CD4-positive, alpha-beta T cell treated with Interleukin-15 for 1 hour (primary cell): Measurements from ENCODE around the gene CHPF2.

ENCODE experiments used
- DNase-seq: peaks from one replicate; pipeline ENCODE4 v3.0.0-alpha.2; 2020

Gene CHPF2

DNA sequence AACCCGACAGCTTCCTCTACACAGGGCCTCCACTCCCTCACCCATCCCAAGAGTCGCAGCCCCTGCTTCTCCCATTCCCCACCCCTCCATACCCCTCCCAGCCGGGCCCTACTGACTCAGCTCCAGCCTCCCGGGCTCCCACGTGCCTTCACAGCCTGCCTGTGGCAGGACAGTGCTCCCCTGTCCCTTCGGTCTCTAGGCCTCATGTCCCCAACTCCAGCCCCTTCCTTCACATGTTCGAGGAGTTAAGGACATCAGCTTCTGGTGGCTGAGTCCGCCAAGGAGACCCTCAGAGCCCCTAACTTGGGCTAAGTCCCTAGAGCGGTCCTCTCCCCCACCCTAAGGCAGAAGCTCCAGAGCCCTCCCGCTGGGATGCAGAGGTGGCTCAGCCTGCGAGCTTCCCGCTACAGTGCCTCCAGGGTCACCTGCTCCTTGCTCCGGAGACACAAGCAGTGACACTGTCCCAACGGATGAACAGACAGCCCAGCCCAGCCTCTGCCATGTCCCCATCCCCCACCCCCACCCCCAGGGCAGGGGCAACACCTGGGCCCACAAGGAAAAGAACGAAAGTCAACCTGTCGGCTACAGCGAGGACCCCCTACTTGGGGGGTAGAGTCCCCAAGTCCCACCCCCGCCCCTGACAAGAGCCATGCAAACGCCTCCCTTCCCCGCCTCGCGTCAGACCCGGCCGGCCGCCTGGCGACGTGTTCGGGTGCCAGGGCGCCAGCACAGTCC, 15.5 kb downstream of the CHPF2 start:
- no peak for DNase-seq

DNA sequence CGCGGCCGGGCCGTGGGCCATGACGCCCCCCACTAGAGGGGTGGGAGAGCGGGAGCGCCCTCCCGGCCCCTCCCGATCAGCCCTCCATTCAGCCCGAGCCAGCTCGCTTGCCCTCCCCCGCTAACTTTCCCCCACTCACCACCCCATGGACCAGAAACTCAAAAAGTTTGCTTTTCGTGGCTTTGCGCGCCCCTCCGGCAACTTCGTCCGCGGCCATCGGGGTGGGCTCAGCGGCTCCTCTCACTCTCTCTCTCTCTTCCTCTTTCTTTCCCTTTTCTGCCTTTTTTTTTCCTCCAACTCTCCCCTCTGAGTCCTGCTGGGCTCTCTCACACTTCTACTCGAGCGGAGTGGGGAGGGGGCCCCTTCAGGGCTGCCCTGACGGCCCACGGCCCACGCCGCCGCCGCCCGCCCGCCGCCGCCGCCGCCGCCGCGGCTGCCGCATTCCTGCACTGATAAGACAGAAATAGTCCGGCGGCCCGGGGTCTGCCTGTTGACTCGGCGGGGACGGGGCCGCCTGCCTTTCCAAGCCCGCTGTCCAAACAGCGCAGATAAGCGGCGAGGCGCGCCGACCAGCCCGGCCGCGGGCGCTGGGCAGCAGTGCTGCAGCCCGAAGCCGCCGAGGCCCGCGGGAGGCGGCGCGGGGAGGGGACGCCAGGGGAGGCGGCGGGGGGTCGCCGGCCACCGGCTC, 16.2 kb downstream of the CHPF2 start, which contains the start of gene SMARCD3:
TSS of gene SMARCD3 (minus strand) at position 349 of the 688 bp plus-strand sequence. CDS start at position 217, 132 bp downstream.
- DNase-seq = no peak

DNA sequence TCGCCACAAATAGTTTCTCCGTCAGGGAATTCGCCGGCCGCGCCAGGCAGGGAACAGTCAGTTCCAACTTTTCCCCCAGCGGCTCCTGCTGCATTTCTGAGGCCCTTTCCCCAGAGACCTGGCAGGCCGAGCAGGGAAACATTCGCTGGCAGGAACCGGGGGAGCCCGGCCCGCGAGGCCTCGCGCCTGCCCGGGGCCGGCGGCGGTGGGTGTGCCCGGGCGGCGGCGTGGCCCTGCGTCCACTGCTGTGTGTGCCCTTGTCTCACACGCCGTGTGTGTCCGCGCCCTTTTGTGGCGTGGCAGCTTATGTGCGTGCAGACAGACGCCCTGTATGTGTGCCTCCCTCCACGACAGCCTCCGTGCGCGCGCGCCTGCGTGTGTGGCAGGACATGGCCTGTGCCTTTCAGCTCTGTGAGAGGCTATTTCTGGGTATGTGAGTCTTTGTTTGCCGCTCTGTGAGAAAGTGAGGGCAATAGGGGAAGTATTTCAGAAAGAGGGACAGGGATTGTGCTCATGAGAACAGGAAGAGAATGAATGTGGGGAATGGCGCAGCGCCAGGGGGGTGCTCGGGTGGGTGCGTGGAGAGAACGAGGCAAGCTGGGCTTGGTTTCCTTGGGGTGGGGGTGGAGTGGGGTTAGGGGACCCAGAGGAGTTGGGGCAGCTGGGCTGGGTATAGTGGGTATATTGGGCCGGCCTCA, 16.9 kb downstream of the CHPF2 start:
- no peak for DNase-seq

DNA sequence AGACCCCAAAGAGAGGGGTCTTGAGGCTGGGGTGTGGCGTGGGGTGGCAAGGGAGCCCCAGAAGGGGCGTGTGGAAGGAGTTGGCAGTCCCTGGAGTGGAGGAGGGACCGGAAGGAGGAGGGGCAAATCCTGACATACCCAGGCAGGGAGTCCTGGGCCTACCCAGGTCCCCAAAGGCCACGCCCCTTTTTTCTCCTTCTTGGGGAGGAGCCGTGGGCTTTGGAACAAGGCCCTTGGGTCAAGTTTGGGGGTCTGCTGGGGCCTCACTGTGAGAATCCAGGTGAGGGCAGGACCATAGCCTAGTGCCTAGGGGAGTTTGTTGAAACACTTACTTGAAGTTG, 17.4 kb downstream of the CHPF2 start:
- no peak for DNase-seq

DNA sequence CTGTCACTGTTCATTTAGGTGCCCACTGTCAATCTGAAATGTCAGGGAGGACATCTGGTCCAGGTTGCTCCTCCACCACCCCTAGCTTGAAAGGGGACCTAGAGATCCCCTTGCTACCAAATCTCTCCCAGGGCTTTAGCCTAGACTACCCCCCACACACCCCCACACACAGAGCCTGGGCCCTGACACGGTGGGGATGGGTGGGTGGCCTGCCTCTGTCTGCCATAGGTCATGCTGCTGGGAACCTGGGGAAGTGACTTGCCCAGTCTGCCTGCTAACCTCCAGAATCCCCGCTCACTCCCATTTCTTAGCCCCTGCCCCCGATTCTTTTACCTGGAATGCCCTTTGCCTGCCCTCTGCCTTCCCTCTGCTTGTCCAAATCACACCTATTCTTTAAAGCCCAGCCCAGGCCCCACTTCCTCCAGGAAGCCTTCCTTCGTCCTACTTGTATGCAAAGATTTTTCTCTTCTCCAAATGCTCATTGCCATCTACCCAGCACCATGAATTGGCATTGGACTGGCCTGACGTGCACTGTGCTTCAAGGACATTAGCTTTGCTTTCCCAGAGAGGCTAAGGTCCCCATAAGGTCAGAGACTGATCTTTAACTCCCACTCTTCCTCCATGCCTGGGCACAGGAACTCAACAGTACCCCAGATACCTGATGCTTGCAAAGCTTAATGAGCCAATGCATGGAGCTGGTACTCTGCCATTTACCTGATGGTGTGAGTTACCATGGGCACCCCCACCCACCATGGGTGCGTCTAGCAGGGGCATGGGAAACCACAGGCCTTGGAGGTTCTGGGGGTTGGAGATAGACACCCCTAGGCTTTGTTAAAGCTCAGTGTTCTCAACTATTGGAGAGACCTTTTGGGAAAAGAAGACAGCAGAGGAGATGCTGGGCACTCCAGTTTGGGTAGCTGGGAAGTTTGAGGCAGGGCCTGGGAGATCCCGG, 18.2 kb downstream of the CHPF2 start:
- no peak for DNase-seq

DNA sequence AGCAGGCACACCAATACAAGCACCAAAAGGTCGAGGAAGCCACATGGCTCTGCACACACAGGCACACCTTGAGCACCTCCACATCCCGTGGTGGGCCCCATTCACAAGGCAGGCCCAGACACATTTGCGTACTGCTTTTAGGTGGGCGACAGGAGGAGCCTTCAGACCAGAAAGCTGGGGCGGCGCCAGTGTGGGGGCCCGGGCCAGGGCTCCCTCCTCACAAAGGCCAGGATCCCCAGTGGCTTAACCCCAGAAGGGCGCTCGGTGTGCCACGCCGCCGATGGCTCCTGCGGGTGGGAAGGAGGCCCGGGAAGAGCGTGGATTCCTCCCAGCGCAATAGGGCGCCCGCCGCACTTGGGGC, 19.0 kb downstream of the CHPF2 start:
- DNase-seq = no peak

DNA sequence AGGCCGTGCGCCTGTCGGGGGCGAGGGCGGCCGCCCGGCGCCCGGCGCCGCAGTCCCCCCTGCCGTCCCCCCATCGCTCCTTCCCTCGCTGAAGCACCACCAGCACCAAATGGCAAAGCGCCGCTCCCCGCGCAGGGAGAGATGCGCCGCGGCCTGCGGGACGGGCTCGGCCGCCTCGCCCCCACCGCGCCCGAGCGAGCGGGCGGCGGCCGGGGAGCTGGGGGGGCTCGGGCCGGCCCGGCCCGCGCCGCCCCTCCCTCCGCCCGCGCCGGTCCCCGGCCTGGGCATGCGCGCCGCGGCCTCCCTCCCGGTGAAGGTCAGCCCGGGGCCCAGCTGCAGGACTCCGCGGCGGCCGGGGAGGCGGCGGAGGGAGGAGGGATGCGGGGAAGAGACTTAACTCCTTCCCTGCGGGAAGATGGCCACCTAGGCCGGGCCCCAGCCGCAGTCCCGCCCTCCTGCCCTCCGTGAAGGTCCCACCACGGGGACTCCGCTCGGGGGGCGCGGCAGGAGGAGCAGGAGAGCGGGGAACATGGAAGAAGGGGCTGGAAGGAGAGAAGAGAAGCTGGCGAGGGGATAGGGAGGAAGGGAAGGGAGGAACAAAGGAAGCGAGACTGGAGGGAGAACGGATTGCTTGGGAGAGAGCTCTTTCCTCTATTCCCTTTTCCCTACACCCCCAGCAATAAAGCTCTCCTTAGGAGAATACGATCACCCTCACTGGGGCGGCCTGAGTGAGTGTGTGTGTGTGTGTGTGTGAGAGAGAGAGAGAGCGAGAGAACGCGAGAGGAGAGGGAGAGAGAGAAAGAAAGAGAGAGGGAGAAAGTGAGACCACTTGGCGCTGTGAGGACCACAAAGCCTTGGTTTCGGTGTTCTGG, 19.6 kb downstream of the CHPF2 start:
- DNase-seq = no peak

DNA sequence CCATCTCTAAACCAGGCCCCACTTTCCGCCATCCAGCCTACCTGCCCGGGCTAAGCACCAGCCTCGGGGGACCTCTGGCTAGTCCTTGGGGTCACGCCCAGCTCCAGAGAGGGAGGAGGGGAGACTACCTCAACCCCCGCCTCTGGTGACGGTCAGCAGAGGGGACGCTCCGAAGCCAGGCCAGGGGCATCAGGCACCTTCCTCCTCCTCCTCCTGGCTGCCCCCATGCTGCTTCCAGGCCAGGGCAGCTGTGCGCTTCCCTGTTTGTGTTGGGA, 20.2 kb downstream of the CHPF2 start:
- DNase-seq = no peak

DNA sequence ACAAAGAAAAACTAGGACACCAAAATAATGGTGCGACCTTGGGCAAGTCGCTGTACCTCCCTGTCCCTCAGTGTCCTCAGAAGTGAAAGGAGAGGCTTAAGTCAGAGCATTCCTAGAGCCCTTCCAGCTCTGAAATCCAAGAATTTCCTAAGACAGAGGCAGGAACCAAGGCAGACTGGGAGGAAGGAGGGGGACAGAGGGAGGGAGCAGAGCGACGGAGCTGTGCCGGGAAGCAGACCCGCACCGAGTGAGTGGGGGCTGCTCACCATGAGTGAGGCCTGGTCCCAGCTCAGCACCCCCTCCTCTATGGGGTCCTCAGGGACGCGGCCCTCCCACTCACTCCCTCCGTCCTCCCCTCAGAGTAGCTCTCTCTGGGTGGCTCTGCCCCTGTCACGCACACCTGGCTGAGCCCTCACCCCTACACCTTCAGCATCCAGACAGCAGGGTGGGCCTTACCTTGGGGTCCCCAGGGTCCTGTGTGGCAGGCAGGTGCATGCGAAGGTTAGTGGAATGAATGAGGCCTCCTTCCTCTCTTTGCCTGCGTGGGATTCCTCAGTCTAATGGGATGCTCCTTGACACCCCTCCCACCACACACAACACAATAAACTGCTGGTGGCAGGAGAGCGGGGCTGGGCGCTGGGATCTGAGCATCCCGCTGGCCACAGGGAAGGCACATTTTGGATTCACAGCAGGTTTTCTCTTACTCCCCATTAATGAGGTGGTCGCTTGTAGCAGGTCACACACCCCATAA, 20.9 kb downstream of the CHPF2 start:
- DNase-seq = no peak

DNA sequence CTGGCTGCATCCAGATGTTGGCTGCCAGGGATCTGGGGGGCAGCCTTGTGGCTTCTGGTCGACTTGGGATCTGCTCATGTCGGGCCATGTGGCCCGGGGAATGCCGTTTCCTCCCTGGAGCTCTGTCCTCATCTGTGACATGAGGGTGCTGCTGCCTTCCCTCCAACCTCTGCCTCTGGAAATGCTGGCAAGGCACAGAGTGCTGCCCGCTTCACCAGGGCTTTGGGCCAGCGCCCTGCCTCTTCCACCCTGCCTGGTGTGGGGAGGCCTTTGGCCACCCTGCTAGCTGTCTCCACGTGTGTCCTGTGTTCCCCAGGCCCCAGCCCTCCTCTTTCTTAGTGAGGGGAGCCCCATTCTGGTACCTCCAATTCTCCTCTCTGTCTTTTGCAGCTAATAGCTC, 22.0 kb downstream of the CHPF2 start:
- DNase-seq = no peak

DNA sequence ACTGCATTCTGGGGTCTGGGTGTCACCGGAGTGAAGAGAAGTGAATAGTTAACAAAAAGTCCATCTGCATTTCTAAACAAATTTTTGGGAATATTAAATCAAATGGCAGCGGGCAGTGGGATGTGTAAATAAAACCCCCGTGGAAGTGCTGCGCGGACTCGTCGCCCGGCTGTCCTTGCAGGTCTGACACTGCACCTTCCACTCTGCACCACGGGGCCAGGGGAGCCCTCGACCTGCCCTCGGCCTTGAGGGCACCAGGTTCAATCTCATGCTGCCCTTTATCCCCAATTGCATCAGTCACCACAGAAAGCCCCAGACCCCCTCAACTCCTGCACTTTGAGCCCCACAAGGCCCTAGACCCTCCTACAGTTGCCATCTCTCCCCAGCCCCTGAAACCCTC, 22.6 kb downstream of the CHPF2 start:
- DNase-seq = no peak

DNA sequence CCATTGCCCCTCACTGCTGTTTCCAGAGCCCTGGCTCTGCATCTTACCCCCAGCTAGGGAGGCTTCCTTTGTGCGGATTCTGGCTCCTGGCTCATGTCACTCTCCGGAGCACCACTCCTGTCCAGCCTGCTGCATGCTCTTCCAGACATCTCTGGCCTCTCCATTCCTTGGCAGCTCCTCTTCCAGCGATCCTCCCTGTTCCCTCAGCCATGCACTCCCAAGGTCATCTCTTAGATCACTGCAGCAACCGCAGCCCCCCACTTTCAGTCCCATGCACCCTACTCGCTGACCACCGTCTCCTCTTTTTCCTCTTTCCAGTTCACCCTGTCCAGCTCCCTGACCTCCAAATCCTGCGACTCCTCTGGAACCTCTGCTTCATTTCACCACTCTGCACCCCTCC, 23.1 kb downstream of the CHPF2 start:
- DNase-seq = no peak

DNA sequence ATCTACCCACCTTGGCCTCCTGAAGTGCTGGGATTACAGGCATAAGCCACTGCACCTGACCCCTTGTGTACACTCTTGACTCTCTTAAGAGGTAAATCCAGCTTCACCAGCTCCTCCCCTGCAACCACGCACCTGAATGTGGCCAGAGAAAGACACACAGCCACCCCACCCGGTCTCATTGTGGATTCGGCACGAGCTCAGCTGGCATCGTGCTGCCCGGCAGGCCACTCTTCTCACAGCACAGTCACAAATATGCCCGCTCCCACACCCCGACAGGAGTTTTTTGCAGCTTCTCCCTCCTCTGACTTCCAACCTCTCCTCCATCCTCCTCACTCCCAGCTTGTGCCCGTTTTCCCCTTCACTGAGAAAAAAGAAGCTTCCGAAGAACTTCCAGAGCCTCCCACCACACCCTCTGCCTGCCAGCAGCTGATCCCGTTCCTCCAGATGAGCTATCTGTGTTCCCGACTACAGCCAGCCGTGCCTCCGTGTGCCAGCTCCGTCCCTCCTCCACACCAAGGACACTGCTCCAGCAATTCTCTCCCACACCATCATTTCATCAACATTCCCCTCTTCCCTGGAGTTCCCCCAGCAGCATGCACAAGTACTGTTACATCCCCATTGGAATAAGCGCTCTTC, 24.2 kb downstream of the CHPF2 start:
- no peak for DNase-seq

DNA sequence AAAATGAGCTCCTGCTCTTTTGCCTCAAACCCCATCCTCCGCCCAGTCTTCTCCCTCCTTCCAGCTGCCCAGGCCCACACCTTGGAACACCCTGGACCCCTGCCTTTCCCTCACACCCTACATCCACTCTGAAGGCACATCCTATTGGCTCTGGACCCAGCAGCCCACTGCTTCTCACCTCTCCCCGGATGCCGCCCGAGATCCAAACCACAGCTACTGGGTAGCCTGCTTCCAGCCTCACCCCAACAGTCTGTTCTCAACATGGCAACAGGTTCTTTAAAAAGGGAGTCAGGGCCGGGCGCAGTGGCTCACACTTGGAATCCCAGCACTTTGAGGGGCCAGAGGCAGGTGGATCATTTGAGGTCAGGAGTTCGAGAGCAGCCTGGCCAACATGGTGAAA, 25.7 kb downstream of the CHPF2 start:
- no peak for DNase-seq

DNA sequence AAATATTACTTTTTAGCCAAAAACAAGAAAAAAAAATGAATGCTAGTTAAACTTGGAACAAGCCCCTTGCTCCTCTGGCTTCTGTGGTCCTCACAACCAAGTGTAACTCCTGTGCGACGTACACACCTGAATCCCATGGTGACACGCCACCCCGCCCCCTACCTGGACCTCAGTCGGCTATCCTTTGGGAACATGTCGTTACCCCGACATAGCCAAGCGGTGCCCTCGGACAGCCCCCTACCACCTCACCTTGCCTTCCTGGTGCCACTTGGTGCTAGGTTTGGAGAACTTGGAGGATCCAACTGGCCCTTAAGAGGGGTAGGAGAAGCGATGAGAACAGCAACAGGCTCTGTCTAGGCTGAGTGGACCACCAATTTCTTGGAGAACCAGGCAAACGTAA, 28.2 kb downstream of the CHPF2 start:
- DNase-seq = no peak

DNA sequence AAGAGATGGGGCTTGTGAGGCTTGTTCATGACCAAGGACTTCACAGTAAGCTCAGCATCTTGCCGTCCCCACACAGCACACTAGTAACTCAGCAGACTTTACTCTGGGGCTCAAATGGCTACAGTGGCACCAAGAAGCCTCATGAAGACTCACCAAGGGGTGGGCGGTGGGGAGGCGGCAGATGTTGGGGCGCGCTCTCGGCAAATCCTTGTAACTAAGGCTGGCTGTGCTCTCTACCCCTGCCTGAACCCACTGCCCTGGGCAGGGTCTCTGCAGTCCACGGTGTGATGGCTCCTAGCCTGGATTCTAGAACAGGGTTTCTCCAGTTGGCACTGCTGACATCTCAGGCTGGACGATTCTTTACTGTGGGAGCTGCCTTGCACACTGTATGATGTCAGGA, 28.6 kb downstream of the CHPF2 start:
- DNase-seq = no peak

DNA sequence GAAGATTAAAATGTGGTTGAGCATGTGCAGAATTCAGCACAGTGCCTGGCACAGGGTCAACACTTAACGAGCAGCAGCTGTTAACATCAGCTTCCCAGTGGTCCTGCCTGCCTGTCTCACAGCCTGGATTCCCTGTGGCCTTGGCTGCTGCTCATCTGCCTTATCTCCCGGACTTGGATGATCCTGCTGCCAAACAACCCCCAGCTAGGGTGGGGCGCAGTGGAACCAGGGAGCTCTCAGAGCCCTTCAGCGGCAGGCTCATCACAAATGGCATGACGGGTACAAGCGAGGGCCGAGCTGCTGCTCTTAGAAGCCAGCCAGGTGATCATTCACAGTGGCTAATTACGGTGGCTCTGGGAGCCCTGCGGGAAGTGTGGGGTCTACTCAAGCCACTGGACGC, 29.2 kb downstream of the CHPF2 start:
- no peak for DNase-seq

DNA sequence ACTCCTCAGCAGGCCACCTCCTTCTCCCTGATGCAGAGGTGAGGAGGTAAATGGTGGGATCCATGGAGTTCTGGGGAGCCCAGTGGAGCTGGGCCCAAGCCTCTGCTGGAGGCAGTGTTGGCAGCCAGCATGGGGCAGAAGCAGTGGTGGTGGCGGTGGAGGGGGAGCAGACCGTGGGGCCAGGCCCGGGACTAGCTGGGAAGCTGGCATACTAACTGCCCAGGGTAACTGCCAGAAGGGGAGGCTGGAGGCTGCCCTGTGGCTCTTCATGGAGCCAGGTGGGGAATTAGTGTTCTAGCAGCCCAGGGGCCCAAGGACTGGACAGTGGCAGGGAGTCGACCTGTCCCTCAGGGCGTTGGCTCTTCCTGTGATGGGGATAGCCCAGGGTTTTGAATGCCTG, 32.3 kb downstream of the CHPF2 start:
- no peak for DNase-seq

DNA sequence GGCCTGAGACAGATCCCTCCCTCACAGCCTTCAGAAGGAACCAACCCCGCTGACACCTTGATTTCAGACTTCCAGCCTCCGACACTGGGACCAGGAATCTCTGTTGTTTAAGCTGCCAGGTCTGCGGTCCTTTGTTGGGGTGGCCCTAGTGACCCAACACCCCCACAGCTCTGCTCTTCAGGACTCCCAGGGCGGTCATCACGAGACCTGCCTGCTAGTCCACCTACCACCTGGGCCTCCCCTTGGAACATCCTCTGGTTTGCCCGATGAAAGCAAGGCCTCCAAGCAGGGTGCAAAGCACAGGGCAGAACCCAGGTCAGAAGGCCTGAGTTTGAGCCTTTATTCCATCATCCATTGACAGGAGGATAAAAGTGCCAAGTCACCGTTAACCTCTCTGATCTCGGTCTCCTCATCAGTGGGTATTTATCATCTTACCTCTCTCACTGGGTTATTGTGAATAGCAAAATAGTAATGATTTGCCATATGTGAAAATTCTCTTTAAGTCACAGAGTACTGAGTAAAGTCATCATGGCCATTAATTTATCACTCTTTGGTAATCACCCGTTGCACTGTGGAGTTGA, 33.2 kb downstream of the CHPF2 start:
- DNase-seq = no peak

DNA sequence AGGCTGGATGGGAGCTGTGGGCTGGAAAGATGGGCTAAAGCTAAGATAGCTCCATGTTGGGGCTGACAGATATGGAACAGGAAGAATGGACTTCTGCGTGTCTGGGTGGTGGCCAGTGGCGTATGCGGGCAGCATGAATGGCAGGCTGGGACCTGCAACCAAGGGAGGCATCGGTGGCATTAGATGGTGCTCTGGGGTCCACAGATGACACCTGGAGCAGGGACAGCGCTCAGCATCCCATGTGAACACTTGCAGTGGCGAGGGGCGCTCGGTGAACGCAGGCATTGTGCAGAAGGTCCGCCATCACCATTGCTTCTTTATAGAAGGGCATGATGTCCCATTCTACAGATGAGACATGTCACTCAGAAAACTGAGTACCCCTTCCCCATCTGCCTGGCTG, 37.2 kb downstream of the CHPF2 start:
- no peak for DNase-seq
